ENCODE results near the gene STRA8.
A peak's percentile ranks its signal among the peaks of the same experiment; 100 is the strongest.

Gene STRA8

GRCh38 chr7:135270577-135271254 is 37.1 kb downstream of the STRA8 start:
- no peak for DNase-seq (ENCODE audit: low read depth)

- no peak for DNase-seq (ENCODE audit: low read depth)
These were observed 37.6 kb downstream of the STRA8 start for GRCh38 chr7:135271255-135271615.

- no peak for DNase-seq (ENCODE audit: low read depth)
These were observed 38.7 kb downstream of the STRA8 start for GRCh38 chr7:135272303-135272702.

DNA sequence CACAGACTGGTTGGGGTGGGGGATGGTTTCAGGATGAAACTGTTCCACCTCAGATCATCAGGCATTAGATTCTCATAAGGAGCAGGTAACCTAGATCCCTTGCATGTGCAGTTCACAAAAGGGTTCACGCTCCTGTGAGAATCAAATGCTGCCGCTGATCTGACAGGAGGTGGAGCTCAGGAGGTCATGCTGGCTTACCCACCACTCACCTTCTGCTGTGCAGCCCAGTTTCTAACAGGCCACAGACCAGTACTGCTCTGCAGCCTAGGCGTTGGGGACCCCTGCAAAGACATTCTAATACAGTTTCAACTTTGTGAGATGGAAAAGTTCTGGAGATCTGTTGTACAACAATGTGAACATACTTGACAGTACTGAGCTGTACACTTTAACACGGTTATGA is 39.9 kb downstream of the STRA8 start:
- DNase-seq (ENCODE audit: low read depth) = no peak

GRCh38 chr7:135274495-135275268 is 41.0 kb downstream of the STRA8 start:
- no peak for DNase-seq (ENCODE audit: low read depth)

DNA sequence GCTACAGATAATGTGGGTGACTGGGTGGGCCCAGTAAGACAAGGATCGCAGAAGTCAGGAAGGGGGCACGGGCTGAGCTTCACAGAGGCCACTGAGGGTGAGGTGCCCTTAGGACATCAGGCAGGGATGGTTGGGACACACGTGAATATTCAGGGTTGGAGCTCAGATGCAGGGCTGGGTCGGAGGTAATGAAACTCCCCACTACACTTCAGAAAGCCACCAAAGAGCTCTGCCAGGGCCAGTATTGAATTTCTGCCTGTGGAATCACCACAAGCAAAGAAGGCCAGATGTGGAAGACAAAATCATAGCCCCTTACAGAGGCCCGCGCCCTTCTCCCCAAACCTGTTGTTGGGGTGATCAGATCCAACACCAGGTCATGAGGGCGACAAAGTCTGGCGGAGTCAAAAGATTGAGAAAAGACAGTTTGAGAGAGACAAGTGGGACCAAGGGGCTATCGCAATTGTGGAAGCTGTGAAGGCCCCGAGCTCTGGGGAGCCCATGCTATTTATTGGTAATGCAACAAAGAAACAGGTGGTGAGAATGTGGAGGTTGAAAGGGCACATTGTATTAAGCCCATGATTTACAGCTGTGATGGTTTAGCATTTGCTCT is 42.4 kb downstream of the STRA8 start:
- no peak for DNase-seq (ENCODE audit: low read depth)

- no peak for DNase-seq (ENCODE audit: low read depth)
These were observed 43.5 kb downstream of the STRA8 start for GRCh38 chr7:135277161-135277560.

DNA sequence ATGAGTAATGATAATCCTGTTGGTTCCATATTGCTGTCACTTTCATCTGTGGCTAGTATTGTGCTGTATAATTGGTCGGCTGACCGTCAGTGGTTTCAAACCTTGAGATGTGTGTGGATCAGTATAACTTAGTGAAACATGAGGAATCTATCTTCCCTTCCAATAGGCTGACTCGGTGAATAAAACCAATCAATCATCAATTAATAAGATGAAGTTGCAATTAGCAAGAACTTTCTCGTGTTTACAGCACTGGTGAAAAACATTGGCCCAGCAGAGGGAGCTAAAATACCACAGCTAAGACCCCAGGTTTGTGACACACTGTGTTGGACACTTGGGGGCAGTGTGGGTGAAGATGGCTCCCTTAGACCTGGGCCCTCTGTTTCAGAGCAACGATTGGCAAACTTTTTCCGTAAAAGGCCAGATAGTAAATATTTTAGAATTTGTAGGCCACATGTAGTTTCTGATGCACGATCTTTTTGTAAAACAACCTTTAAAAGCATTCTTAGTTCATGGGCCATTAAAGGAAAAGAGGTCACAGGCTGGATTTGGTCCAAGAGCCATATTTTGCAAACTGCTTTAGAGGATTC is 47.8 kb downstream of the STRA8 start:
- DNase-seq (ENCODE audit: low read depth) = no peak

DNA sequence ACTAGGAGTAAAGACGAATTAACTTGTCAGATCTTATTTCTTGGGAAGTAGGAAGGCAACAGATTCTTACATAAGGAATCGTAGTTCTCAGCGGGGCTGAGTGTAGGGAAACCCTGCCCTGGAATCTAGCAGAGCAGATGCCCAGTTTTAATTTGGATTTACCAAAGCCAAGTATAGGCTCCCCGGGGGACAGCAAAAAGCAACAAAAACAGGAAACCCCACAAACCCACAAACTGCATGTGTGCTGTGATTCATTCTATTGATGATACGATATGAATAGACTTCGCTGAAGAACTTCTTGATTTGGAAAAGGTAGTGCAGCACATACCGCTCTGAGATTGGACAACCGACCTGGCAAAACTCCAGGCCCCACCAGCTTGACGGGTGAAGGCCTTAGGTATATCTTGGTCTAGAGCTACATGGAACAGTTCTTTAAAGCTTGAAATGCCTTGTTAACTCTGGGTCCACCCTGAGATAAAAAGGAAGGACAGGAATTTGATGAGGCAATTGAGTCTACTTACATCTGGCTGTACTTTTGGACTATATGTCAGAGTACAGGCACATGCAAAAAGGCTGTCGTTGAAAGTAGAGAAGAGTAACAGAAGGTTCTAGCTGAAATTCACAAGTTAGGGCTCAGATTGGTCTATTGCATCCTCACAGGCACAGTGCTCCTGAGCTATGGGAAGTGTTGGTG is 49.1 kb downstream of the STRA8 start:
- DNase-seq (ENCODE audit: low read depth) = no peak

- DNase-seq (ENCODE audit: low read depth) = no peak
These were observed 50.5 kb downstream of the STRA8 start for GRCh38 chr7:135283959-135284638.

GRCh38 chr7:135285547-135286233 is 52.1 kb downstream of the STRA8 start:
- no peak for DNase-seq (ENCODE audit: low read depth)

DNA sequence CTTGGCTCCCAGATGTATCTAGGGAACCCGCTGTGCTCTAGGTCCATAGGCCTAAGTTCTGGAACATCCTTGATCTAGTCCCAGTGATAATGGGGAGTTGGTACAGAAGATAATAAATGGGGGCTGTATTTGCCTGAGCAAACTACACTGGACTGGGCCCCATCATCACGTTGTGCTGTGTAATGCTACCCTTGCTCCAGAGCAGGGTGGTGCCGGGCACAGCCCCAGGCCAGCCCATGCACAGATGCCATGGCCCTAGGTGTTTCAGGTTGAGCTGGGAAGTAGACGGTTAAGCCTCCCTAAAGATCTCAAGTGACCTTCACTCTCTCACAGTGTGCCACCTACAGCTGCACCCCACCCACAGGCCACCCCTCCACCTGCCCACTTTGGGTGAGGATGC is 53.2 kb downstream of the STRA8 start:
- DNase-seq (ENCODE audit: low read depth) = no peak

DNA sequence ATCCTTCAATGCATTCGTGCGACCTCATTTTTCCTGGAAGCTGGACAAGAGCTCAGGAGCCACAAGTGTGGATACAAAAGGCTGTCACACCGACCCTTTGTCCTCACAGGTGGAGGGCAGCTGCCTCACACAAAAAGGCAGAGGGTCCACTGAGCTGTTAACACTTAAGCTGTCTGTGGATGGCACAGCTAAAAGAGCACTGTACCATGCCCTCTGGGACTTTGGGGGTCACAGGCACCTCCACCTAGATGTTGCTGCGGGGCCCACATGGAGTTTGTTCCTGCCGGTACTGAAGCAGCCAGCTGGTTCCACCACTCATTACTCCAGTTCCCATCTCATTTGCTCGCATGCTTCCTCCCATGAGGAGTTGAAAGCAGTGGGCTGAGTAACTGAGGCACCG is 57.0 kb downstream of the STRA8 start:
- no peak for DNase-seq (ENCODE audit: low read depth)

GRCh38 chr7:135291809-135292253 is 58.2 kb downstream of the STRA8 start:
- peak; percentile 76 for DNase-seq (ENCODE audit: low read depth)

GRCh38 chr7:135299235-135299634 is 65.6 kb downstream of the STRA8 start:
- no peak for DNase-seq (ENCODE audit: low read depth)

GRCh38 chr7:135300913-135301765 is 67.5 kb downstream of the STRA8 start:
- peak; percentile 33 for DNase-seq (ENCODE audit: low read depth)

Measured in HS-5 (cell line).